IMR-90 (cell line): ENCODE measurements around the gene PIPOX. TPM values are rescaled to one million over a fixed set of nuclear protein-coding genes. Genes with fewer than 3 reads are reported as not detected.

ENCODE experiments used
- ATAC-seq: fragments of 200-7000 bp; cut with Tn5 transposase; 2 replicates; pipeline ENCODE4 v1.9.1; 2020; ENCODE audit warnings: low read depth, mild to moderate bottlenecking, moderate library complexity
- BruUV-seq: library from RNA; stranded (reverse); fragments of 400-500 nt; replicated peaks from 2 replicates; lab custom pipeline; 2021; lab: Mats Ljungman, UMichigan
- CTCF ChIA-PET: fragments of 300-600 bp; formaldehyde crosslinking; extraction: SDS; loops from one replicate; lab custom pipeline; 2021; ENCODE audit warnings: antibody characterized with exemption; lab: Yijun Ruan, JAX
- POLR2A ChIA-PET: fragments of 300-600 bp; sonication (Branson Sonifier 250); formaldehyde crosslinking; loops from one replicate; lab custom pipeline; 2022; ENCODE audit warnings: antibody characterized with exemption; ENCODE audit not compliant: unreplicated experiment; lab: Charles Lee
- DNase-seq: peaks from one replicate; pipeline ENCODE4 v3.0.0; 2013
- H2AFZ ChIP-seq: replicated peaks from 2 replicates; pipeline ENCODE3; 2013; ENCODE audit warnings: low read length, mild to moderate bottlenecking; ENCODE audit not compliant: poor library complexity
- H2AK5ac ChIP-seq: 2 replicates; pipeline ENCODE4 v1.6.1; 2013; ENCODE audit warnings: low read depth, low read length, inconsistent platforms
- H2AK9ac ChIP-seq: replicated peaks from 2 replicates; pipeline ENCODE3; 2013; ENCODE audit warnings: mild to moderate bottlenecking, low read depth, low read length, moderate library complexity; ENCODE audit not compliant: poor library complexity
- H2BK120ac ChIP-seq: 2 replicates; pipeline ENCODE4 v1.6.1; 2013; ENCODE audit warnings: low read depth, low read length, inconsistent platforms
- H2BK15ac ChIP-seq: 3 replicates; pipeline ENCODE4 v1.6.1; 2013; ENCODE audit warnings: low read depth, low read length, inconsistent platforms
- H2BK20ac ChIP-seq: 2 replicates; pipeline ENCODE4 v1.6.1; 2013; ENCODE audit warnings: low read depth, mild to moderate bottlenecking, inconsistent platforms, low read length, moderate library complexity
- H2BK5ac ChIP-seq: 2 replicates; pipeline ENCODE4 v1.6.1; 2013; ENCODE audit warnings: mild to moderate bottlenecking, low read depth, low read length, inconsistent platforms; ENCODE audit not compliant: poor library complexity, severe bottlenecking
- H3K14ac ChIP-seq: replicated peaks from 2 replicates; pipeline ENCODE4 v1.6.1; 2013; ENCODE audit warnings: low read depth, low read length, inconsistent platforms
- H3K18ac ChIP-seq: 2 replicates; pipeline ENCODE4 v1.6.1; 2013; ENCODE audit warnings: low read depth, low read length, control low read depth
- H3K23ac ChIP-seq: 2 replicates; pipeline ENCODE4 v1.6.1; 2013; ENCODE audit warnings: low read depth, low read length, inconsistent platforms
- H3K27ac ChIP-seq: 2 replicates; pipeline ENCODE4 v1.5.1; 2013; ENCODE audit warnings: mild to moderate bottlenecking, control low read depth, low read length; ENCODE audit not compliant: insufficient read depth
- H3K27me3 ChIP-seq: 2 replicates; pipeline ENCODE4 v1.6.1; 2013; ENCODE audit warnings: low read length; ENCODE audit not compliant: control insufficient read depth, insufficient read depth
- H3K36me3 ChIP-seq: 2 replicates; pipeline ENCODE4 v1.6.1; 2013; ENCODE audit warnings: low read length, mixed read lengths; ENCODE audit not compliant: control insufficient read depth, insufficient read depth
- H3K4ac ChIP-seq: 2 replicates; pipeline ENCODE4 v1.6.1; 2013; ENCODE audit warnings: low read depth, low read length, inconsistent platforms
- H3K4me1 ChIP-seq: 2 replicates; pipeline ENCODE4 v1.6.1; 2013; ENCODE audit warnings: low read length, mixed read lengths; ENCODE audit not compliant: control insufficient read depth, insufficient read depth
- H3K4me2 ChIP-seq: 2 replicates; pipeline ENCODE4 v1.6.1; 2013; ENCODE audit warnings: low read depth, mild to moderate bottlenecking, control low read depth, low read length, moderate library complexity
- H3K4me3 ChIP-seq: 2 replicates; pipeline ENCODE4 v1.5.1; 2013; ENCODE audit warnings: low read depth, mild to moderate bottlenecking, control low read depth, low read length, moderate library complexity; ENCODE audit not compliant: insufficient read depth
- H3K56ac ChIP-seq: 2 replicates; pipeline ENCODE4 v1.6.1; 2013; ENCODE audit warnings: low read length, inconsistent platforms; ENCODE audit not compliant: insufficient read depth; ENCODE audit errors: extremely low read depth
- H3K79me1 ChIP-seq, 2 experiments: 2 replicates each; pipeline ENCODE4 v1.6.1; 2013; ENCODE audit warnings: low read length in 2 of 2, inconsistent platforms in 1 of 2, low read depth in 1 of 2
- H3K9ac ChIP-seq: 2 replicates; pipeline ENCODE4 v1.6.1; 2013; ENCODE audit warnings: low read depth, low read length, control low read depth
- H3K9me1 ChIP-seq: 2 replicates; pipeline ENCODE4 v1.6.1; 2013; ENCODE audit warnings: low read length, inconsistent platforms; ENCODE audit not compliant: insufficient read depth
- H3K9me3 ChIP-seq: 2 replicates; pipeline ENCODE4 v1.6.1; 2013; ENCODE audit warnings: low read length; ENCODE audit not compliant: control insufficient read depth, insufficient read depth
- H4K20me1 ChIP-seq: 2 replicates; pipeline ENCODE4 v1.6.1; 2013; ENCODE audit warnings: low read length, inconsistent platforms; ENCODE audit not compliant: insufficient read depth
- H4K5ac ChIP-seq: 2 replicates; pipeline ENCODE4 v1.6.1; 2013; ENCODE audit warnings: mild to moderate bottlenecking, low read depth, low read length, control low read depth
- H4K8ac ChIP-seq, 2 experiments: 2 replicates each; pipeline ENCODE4 v1.6.1; 2013; ENCODE audit warnings: low read depth in 2 of 2, low read length in 2 of 2, control low read depth in 1 of 2, inconsistent platforms in 1 of 2
- H4K91ac ChIP-seq: 2 replicates; pipeline ENCODE4 v1.6.1; 2013; ENCODE audit warnings: low read depth, low read length, inconsistent platforms; ENCODE audit not compliant: insufficient read depth
- BHLHE40 ChIP-seq: fragments of 150-350 bp; IDR thresholded peaks from 2 replicates; pipeline ENCODE4 v1.6.1; 2016; ENCODE audit warnings: mild to moderate bottlenecking, low read depth, low read length
- CEBPB ChIP-seq: IDR thresholded peaks from 2 replicates; pipeline ENCODE4 v1.6.1; 2012; ENCODE audit warnings: low read depth, low read length, improper control_type of control experiment
- CHD1 ChIP-seq: IDR thresholded peaks from 2 replicates; pipeline ENCODE4 v1.6.1; 2012; ENCODE audit warnings: low read depth, low read length, improper control_type of control experiment
- CTCF ChIP-seq: conservative IDR thresholded peaks from 2 replicates; pipeline ENCODE4 v1.5.1; 2012; ENCODE audit warnings: mild to moderate bottlenecking, low read depth, low read length, improper control_type of control experiment
- ELK1 ChIP-seq: fragments of 150-350 bp; IDR thresholded peaks from 2 replicates; pipeline ENCODE4 v1.6.1; 2016; ENCODE audit warnings: low read depth, mild to moderate bottlenecking, low read length, moderate library complexity, borderline replicate concordance
- FOS ChIP-seq: fragments of 150-350 bp; IDR thresholded peaks from 2 replicates; pipeline ENCODE4 v1.6.1; 2016; ENCODE audit warnings: low read depth, low read length
- MAFK ChIP-seq: IDR thresholded peaks from 2 replicates; pipeline ENCODE4 v1.6.1; 2012; ENCODE audit warnings: low read depth, low read length, improper control_type of control experiment
- MAZ ChIP-seq: IDR thresholded peaks from 2 replicates; pipeline ENCODE4 v1.6.1; 2012; ENCODE audit warnings: low read depth, mild to moderate bottlenecking, low read length, improper control_type of control experiment, moderate library complexity, borderline replicate concordance
- MXI1 ChIP-seq: IDR thresholded peaks from 2 replicates; pipeline ENCODE4 v1.6.1; 2012; ENCODE audit warnings: low read depth, mild to moderate bottlenecking, low read length, moderate library complexity, borderline replicate concordance
- NFE2L2 ChIP-seq: fragments of 150-350 bp; IDR thresholded peaks from 2 replicates; pipeline ENCODE4 v1.6.1; 2016; ENCODE audit warnings: low read depth, mild to moderate bottlenecking, low read length
- POLR2A ChIP-seq: IDR thresholded peaks from 2 replicates; pipeline ENCODE4 v1.6.1; 2012; ENCODE audit warnings: mild to moderate bottlenecking, low read depth, low read length
- RAD21 ChIP-seq: IDR thresholded peaks from 2 replicates; pipeline ENCODE4 v1.6.1; 2012; ENCODE audit warnings: low read length, improper control_type of control experiment
- RCOR1 ChIP-seq: IDR thresholded peaks from 2 replicates; pipeline ENCODE4 v1.6.1; 2012; ENCODE audit warnings: mild to moderate bottlenecking, low read length, improper control_type of control experiment; ENCODE audit not compliant: insufficient replicate concordance
- RFX5 ChIP-seq: IDR thresholded peaks from 2 replicates; pipeline ENCODE4 v1.8.0; 2012; ENCODE audit warnings: low read depth, mild to moderate bottlenecking, low read length, moderate library complexity
- SMC3 ChIP-seq: fragments of 150-350 bp; IDR thresholded peaks from 2 replicates; pipeline ENCODE4 v1.6.1; 2016; ENCODE audit warnings: low read depth, mild to moderate bottlenecking, antibody characterized with exemption, low read length, moderate library complexity
- USF2 ChIP-seq: fragments of 150-350 bp; IDR thresholded peaks from 2 replicates; pipeline ENCODE4 v1.6.1; 2017; ENCODE audit warnings: mild to moderate bottlenecking, antibody characterized with exemption, low read length, low read depth
- WGBS, 2 experiments: methylation state at CpG; one replicate each; pipeline versions ENCODE4 v1.1.5 to v1.1.7; 2013; ENCODE audit warnings: missing lambda C conversion rate in 2 of 2; ENCODE audit not compliant: insufficient read length in 1 of 2; ENCODE audit errors: extremely low coverage in 2 of 2; 5-methylcytosine and 5-hydroxymethylcytosine counted together
- dilution Hi-C: fragments of 300-500 bp; cut with HindIII; formaldehyde crosslinking; loops from one replicate; pipeline ENCODE4 v1.14.3; 2018; ENCODE audit warnings: low sequenced_read_pairs; ENCODE audit not compliant: unreplicated experiment
- in situ Hi-C: fragments of 300-500 bp; cut with MboI; formaldehyde crosslinking; loops from 3 replicates; pipeline ENCODE4 v1.14.3; 2019; ENCODE audit warnings: low sequenced_read_pairs, inconsistent platforms, mixed read lengths
- intact Hi-C: fragments of 100-400 bp; cut with micrococcal nuclease; formaldehyde crosslinking; loops from 2 replicates; pipeline ENCODE4 v1.10.0; 2022
- polyA plus RNA-seq, 3 experiments: library from polyadenylated mRNA; depleted of rRNA; stranded (reverse); fragments of >200 nt; gene quantifications; 2 replicates each; pipeline ENCODE4 v1.2.3, GENCODE V29; 2012; ENCODE audit warnings: low replicate concordance in 1 of 3
- total RNA-seq: library from RNA; depleted of rRNA; stranded (reverse); fragments of >200 nt; gene quantifications from 2 replicates; pipeline ENCODE4 v1.2.3, GENCODE V29; 2012

The PIPOX gene
- total and polyA plus RNA-seq, 2 of the 4 experiments (the other 2 are of a cell fraction): 0.43 to 1.3 TPM

GRCh38 chr17:29062215-29062614 is 19.3 kb downstream of the PIPOX start:
- Histone ChIP-seq H2BK20ac (no peak overlapping the region), H2AK9ac (no peak overlapping the region), H2AK5ac (no peak overlapping the region), H3K4me3 (no peak overlapping the region), H3K9me3 (no peaks in the 10 kb centered on the region), H3K4me2 (no peak overlapping the region), H3K18ac (no peak overlapping the region), H3K4ac (no peak overlapping the region), H3K23ac (no peak overlapping the region), H3K56ac (no peak overlapping the region), H3K9ac (no peak overlapping the region), H3K27ac (no peak overlapping the region), H3K36me3 (no peaks in the 10 kb centered on the region), H4K20me1 (no peaks in the 10 kb centered on the region), H2BK5ac (no peak overlapping the region), H3K4me1 (no peaks in the 10 kb centered on the region), H4K5ac (no peak overlapping the region), H2BK15ac (no peak overlapping the region), H2AFZ (no peak overlapping the region), H3K27me3 (peaks cover 32% of the 10 kb centered on the region), H2BK120ac (no peak overlapping the region), H3K79me1 (no peaks in the 10 kb centered on the region), H4K91ac (no peak overlapping the region), H3K14ac (no peak overlapping the region), H4K8ac (no peak overlapping the region), H3K9me1 (no peaks in the 10 kb centered on the region)
- no TSS peak for BruUV-seq
- POLR2A ChIA-PET: interaction anchor here (0.6 kb wide), 1 partner anchor 105 kb away, joined by 4 read pairs; no protein-coding TSS in a partner anchor
- intact Hi-C loops (no loop called here), dilution Hi-C loops (no loop called here), in situ Hi-C loops (no loop called here)
- WGBS, 2 experiments: 75% methylated on average over 8 of the region's 9 CpGs; no CpG with 5 or more reads in 1 of the 2 experiments
- CTCF ChIA-PET: interaction anchor here (0.9 kb wide), 1 partner anchor 22 kb away, joined by 3 read pairs; no protein-coding TSS in a partner anchor
- no peak for DNase-seq
- TF ChIP-seq POLR2A (no peak), FOS (no peak), RAD21 (no peak), RFX5 (no peak), MAFK (no peak), NFE2L2 (no peak), MAZ (no peak), CEBPB (no peak), RCOR1 (no peak), BHLHE40 (no peak), USF2 (no peak), SMC3 (no peak), ELK1 (no peak), CHD1 (no peak), CTCF (no peak), MXI1 (no peak)
- ATAC-seq: no peak
